Tibial nerve (tissue), 4 donors: ENCODE measurements around the gene TP73. TPM values are rescaled to one million over a fixed set of nuclear protein-coding genes. Genes with fewer than 3 reads are reported as not detected.

Experiments
- DNase-seq, 2 donors: peaks; one replicate each; pipeline ENCODE4 v3.0.0-alpha.2; 2019; ENCODE audit warnings: low spot score in 2 of 2
- H3K27ac ChIP-seq, 4 donors: fragments of 200-600 bp; sonication (generic) in 3 of 4; one replicate each; pipeline ENCODE4 v1.5.1; 2017 to 2019; ENCODE audit warnings: mild to moderate bottlenecking in 1 of 4
- H3K27me3 ChIP-seq, 2 donors: fragments of 200-600 bp; sonication (generic) in 1 of 2; one replicate each; pipeline versions ENCODE4 v1.5.1 to v1.6.0; 2017 to 2019
- H3K36me3 ChIP-seq, 3 donors: fragments of 200-600 bp; sonication (generic); one replicate each; pipeline ENCODE4 v1.5.1; 2018 to 2019
- H3K4me1 ChIP-seq, 4 donors: fragments of 200-600 bp; sonication (generic) in 3 of 4; one replicate each; pipeline ENCODE4 v1.5.1; 2017 to 2019
- H3K4me3 ChIP-seq, 4 donors: fragments of 200-600 bp; sonication (generic) in 3 of 4; one replicate each; pipeline ENCODE4 v1.5.1; 2017 to 2019; ENCODE audit warnings: mild to moderate bottlenecking in 1 of 4, moderate library complexity in 1 of 4
- H3K9me3 ChIP-seq, 4 donors: fragments of 200-600 bp; sonication (generic) in 3 of 4; one replicate each; pipeline ENCODE4 v1.5.1; 2017 to 2019
- EP300 ChIP-seq, 2 donors: sonication (generic); formaldehyde crosslinking; IDR thresholded peaks; one replicate each; pipeline ENCODE4 v1.6.1; 2017; ENCODE audit warnings: antibody characterized with exemption in 2 of 2, mild to moderate bottlenecking in 1 of 2
- POLR2A ChIP-seq, 2 donors: fragments of 450-650 bp; IDR thresholded peaks; one replicate each; pipeline ENCODE4 v1.6.1; 2017; ENCODE audit warnings: antibody characterized with exemption in 2 of 2, mild to moderate bottlenecking in 2 of 2, moderate library complexity in 2 of 2
- WGBS, 2 donors: methylation state at CpG; one replicate each; pipeline ENCODE4 v1.1.5; 2018; 5-methylcytosine and 5-hydroxymethylcytosine counted together
- total RNA-seq, 4 donors: library from RNA; depleted of rRNA; stranded (reverse); fragments of >200 nt; gene quantifications; one replicate each; pipeline ENCODE4 v1.1.0, GENCODE V29; 2016
- TF ChIP-seq, protein P1 (sequence below), 5 experiments: fragments of 200-600 bp in 3 of 5; fragments of 450-650 bp in 2 of 5; sonication (generic) in 3 of 5; IDR thresholded peaks; one replicate each; pipeline ENCODE4 v1.5.1; 2016 to 2019; ENCODE audit warnings: antibody characterized with exemption in 5 of 5, mild to moderate bottlenecking in 3 of 5, moderate library complexity in 2 of 5

TP73 gene
- total RNA-seq, 4 donors from 2014 or later, result 0.30 TPM; not detected in 3

DNA sequence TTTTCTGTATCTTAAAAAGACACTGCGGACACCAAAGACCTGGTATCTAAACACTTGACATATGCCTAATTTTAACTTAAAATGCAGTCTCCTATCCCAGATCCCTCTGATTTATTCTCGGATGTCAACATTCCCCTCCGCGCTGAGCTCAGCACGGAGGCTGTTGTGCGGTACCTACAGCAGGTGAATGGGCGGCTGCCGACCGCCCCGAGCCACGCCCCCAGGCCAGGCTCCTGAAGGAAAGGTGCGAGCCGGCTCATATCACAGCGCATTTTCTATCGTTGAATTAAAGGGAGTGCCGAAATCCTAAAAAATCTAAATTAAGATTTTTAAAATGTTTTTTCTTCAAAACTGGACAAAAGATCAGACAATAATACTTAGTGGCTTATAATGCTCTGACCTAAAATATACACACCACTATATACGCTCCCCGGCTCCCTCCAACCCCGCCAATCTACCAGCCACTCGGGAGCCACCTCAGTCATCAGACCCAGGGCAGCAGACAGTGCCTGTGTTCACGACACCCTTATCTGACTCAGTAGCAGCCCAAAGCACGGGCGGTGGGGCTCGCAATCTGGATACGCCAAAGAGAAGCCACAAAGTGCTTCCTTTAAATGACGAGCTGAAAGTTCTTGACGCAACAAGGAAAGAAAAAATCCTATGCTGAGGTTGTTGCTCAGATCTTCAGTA, 6.5 kb upstream of the TP73 start:
- no peaks in the 10 kb centered on the region for H3K9me3 ChIP-seq
- no peak for DNase-seq
- peaks cover 0 to 62% (median 5%) of the 10 kb centered on the region in 3 donors for H3K36me3 ChIP-seq
- peaks cover 0 to 24% (median 4%) of the 10 kb centered on the region in 4 donors for H3K4me1 ChIP-seq
- H3K27me3 ChIP-seq, result peaks cover 4 to 7% of the 10 kb centered on the region in 2 donors
- TF ChIP-seq POLR2A (IDR thresholded peaks at IDR 0.05) (no peak), EP300 (IDR thresholded peaks at IDR 0.05) (no peak)
- TF ChIP-seq, protein P1, sequence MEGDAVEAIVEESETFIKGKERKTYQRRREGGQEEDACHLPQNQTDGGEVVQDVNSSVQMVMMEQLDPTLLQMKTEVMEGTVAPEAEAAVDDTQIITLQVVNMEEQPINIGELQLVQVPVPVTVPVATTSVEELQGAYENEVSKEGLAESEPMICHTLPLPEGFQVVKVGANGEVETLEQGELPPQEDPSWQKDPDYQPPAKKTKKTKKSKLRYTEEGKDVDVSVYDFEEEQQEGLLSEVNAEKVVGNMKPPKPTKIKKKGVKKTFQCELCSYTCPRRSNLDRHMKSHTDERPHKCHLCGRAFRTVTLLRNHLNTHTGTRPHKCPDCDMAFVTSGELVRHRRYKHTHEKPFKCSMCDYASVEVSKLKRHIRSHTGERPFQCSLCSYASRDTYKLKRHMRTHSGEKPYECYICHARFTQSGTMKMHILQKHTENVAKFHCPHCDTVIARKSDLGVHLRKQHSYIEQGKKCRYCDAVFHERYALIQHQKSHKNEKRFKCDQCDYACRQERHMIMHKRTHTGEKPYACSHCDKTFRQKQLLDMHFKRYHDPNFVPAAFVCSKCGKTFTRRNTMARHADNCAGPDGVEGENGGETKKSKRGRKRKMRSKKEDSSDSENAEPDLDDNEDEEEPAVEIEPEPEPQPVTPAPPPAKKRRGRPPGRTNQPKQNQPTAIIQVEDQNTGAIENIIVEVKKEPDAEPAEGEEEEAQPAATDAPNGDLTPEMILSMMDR (IDR thresholded peaks at IDR 0.05), result no peak
- 91 to 93% methylated on average over 27 of the region's 27 CpGs for WGBS, 2 donors
- H3K4me3 ChIP-seq, result no peak overlapping the region
- H3K27ac ChIP-seq, result no peak overlapping the region

DNA sequence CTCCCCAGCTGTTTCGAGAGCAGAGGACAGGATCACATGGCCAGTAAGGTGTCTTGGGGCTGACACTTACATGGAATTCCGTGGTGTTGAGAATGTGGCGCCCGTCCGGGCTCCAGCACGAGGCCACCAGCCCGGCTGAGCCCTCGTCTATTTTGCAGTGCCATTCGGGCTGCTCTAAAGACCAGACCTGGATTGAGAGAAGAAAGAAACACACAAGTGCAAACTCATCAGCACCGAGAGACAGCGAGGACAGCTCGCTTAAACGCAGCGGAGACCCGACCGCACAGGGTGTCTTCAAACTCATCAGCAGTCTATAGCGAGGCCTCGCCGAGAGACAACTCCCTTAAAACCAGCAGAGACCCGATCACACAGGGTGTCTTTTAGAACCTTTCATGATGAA, 5.7 kb upstream of the TP73 start:
- H3K4me1 ChIP-seq, result peaks cover 0 to 32% (median 12%) of the 10 kb centered on the region in 4 donors
- H3K27ac ChIP-seq, result no peak overlapping the region
- no peaks in the 10 kb centered on the region for H3K9me3 ChIP-seq
- peaks cover 0 to 54% (median 5%) of the 10 kb centered on the region in 3 donors for H3K36me3 ChIP-seq
- TF ChIP-seq POLR2A (IDR thresholded peaks at IDR 0.05), result no peak
- TF ChIP-seq, protein P1 (IDR thresholded peaks at IDR 0.05), result no peak
- no peak for TF ChIP-seq EP300 (IDR thresholded peaks at IDR 0.05)
- no peak overlapping the region for H3K4me3 ChIP-seq
- DNase-seq, result no peak
- 88 to 91% methylated on average over 20 of the region's 20 CpGs for WGBS, 2 donors
- H3K27me3 ChIP-seq, result peaks cover 5 to 15% of the 10 kb centered on the region in 2 donors

DNA sequence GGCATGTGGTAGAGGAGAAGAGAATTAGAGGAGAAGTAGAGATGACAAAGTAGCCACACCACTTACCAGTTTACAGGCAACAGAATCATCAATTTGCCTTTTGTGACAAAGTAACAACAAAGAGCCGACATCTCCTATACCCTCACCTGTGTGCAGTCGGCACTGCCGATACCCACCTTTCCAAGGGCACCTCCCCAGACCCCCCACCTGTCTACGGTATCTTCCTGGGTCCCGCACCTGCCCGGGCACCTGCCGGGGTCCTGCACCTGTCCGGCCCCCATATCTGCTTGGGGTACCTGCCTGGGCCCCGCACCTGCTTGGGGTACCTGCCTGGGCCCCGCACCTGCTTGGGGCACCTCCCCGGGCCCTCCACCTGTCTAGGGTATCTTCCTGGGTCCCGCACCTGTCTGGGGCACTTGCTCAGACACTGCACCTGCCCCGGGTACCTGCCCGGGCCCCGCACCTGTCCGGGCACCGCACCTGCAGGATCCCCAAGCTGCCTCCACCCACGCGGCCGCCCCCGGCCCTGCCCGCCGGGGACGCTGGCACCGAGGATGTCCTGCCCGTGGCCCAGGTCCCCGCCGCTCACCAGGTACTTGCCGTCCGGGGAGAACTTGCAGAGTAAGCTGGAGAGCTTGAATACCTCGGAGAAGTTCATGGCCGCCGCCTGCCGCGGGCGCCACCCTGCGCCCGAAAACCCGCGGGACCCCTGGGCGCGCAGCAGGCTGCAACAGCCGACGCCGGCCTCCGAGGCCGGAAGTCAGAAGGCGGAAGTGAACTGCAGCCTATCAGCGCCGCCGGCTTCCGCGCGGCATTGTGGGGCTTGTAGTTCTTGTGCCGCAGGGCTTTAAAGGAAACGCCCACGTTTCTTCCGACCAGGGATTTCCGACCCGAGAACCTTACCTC, 2.7 kb upstream of the TP73 start, which contains the start of gene WRAP73:
TSS of gene WRAP73 (minus strand) at position 762 of the 906 bp plus-strand sequence. CDS start at position 658, 104 bp downstream.
- TF ChIP-seq, protein P1 (IDR thresholded peaks at IDR 0.05), result peak in 1 of 5 experiments; percentile 9
- TF ChIP-seq POLR2A (IDR thresholded peaks at IDR 0.05) (peak; percentile 49 to 84), EP300 (IDR thresholded peaks at IDR 0.05) (peak; percentile 79 to 82)
- peak; percentile 79 to 82 for DNase-seq
- H3K9me3 ChIP-seq, result no peaks in the 10 kb centered on the region
- peak within 1 kb of the TSS in 2 of 4 donors; percentile 60 to 62 for H3K27ac ChIP-seq
- peaks cover 5 to 43% of the 10 kb centered on the region in 2 donors for H3K27me3 ChIP-seq
- peak within 1 kb of the TSS; percentile 71 to 98 (median 86) for H3K4me3 ChIP-seq
- peaks cover 0 to 30% (median 5%) of the 10 kb centered on the region in 3 donors for H3K36me3 ChIP-seq
- peaks cover 0 to 48% (median 21%) of the 10 kb centered on the region in 4 donors for H3K4me1 ChIP-seq
- WGBS, 2 donors, result 5 to 11% methylated on average over 22 to 52 of the region's 60 CpGs

DNA sequence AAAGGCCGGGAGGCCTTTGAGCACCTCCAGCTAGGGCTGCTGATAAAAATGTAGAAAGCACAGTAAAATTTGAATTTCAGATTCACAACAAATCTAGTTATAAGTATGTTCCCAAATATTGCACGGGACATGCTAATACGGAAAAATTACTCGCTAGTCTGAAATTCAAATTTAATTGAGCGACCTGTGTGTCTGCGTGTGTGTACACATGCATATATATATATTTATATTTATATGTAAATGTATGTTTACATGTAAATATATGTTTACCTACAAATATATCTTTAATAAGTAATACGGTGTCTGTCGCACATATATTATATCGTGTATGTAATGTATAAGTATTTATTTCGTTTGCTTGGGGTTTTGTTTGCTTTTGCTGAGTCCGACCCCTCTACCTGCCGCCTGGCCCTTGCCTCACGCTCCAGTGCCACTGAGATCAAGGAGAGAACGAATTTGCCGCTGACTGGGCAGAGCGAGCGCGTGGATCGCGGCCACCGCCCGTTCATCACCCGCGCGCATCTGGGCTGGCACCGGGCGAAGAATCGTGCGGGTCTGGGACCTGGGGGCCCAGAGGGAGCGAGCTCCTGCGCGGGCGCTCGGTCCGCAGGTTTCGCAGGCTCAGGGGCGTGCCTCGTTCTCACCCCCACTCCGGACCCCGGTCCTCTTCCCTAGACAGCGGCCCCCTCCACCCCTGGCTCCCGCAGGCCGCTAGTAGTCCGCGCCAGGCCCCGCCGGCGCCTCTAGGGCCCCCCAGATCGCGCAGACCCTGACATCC, 1.9 kb upstream of the TP73 start:
- Histone ChIP-seq H3K27ac (no peak overlapping the region), H3K27me3 (peaks cover 5 to 50% of the 10 kb centered on the region in 2 donors), H3K4me3 (peak overlapping the region in 3 of 4 donors; percentile 71 to 97 (median 76)), H3K36me3 (peaks cover 0 to 21% (median 5%) of the 10 kb centered on the region in 3 donors), H3K9me3 (no peaks in the 10 kb centered on the region), H3K4me1 (peaks cover 0 to 48% (median 21%) of the 10 kb centered on the region in 4 donors)
- TF ChIP-seq POLR2A (IDR thresholded peaks at IDR 0.05) (no peak), EP300 (IDR thresholded peaks at IDR 0.05) (peak in 1 of 2 donors; percentile 73)
- 9 to 20% methylated on average over 20 to 48 of the region's 50 CpGs for WGBS, 2 donors
- no peak for DNase-seq
